GM19467 (cell line): Measurements from ENCODE around the gene NTSR1.

Source experiments
- ATAC-seq: cut with Tn5 transposase; IDR thresholded peaks from one replicate; pipeline ENCODE4 v1.9.1; 2021; ENCODE audit warnings: mild to moderate bottlenecking, moderate library complexity; ENCODE audit not compliant: unreplicated experiment

Gene NTSR1

GRCh38 chr20:62708591-62709536, at the start of gene NTSR1:
TSS of gene NTSR1 (plus strand) at chr20:62708836. CDS start at chr20:62709208, 372 bp downstream.
- ATAC-seq = no peak

- ATAC-seq = no peak
These were observed 49.0 kb upstream of the NTSR1 start for GRCh38 chr20:62659488-62660239.

- no peak for ATAC-seq
These were observed 48.4 kb upstream of the NTSR1 start for GRCh38 chr20:62660240-62660615.

GRCh38 chr20:62660768-62661167, 47.9 kb upstream of the NTSR1 start:
- ATAC-seq = no peak

GRCh38 chr20:62661647-62662046, 47.0 kb upstream of the NTSR1 start:
- ATAC-seq = no peak

GRCh38 chr20:62662422-62662821, 46.2 kb upstream of the NTSR1 start:
- ATAC-seq = no peak

GRCh38 chr20:62663145-62664018, 45.3 kb upstream of the NTSR1 start:
- ATAC-seq = no peak

GRCh38 chr20:62664019-62664971, 44.3 kb upstream of the NTSR1 start:
- ATAC-seq = no peak

- ATAC-seq = no peak
These were observed 43.4 kb upstream of the NTSR1 start for GRCh38 chr20:62665153-62665754.

GRCh38 chr20:62665826-62666735, 42.6 kb upstream of the NTSR1 start:
- no peak for ATAC-seq

- ATAC-seq = no peak
These were observed 41.7 kb upstream of the NTSR1 start for GRCh38 chr20:62666736-62667529.

GRCh38 chr20:62667530-62668440, 40.9 kb upstream of the NTSR1 start:
- ATAC-seq = no peak

GRCh38 chr20:62668441-62669027, 40.1 kb upstream of the NTSR1 start:
- no peak for ATAC-seq

GRCh38 chr20:62669249-62669648, 39.4 kb upstream of the NTSR1 start:
- no peak for ATAC-seq

GRCh38 chr20:62670156-62670555, 38.5 kb upstream of the NTSR1 start:
- ATAC-seq = no peak

- no peak for ATAC-seq
These were observed 37.6 kb upstream of the NTSR1 start for GRCh38 chr20:62670998-62671397.
